Mesothelial cell of epicardium (in vitro differentiated cells): ENCODE data around the gene HSPBAP1. TPM values are rescaled to one million over a fixed set of nuclear protein-coding genes. Genes with fewer than 3 reads are reported as not detected.
"Not testable (repeated sequence)": the region's sequence is repeated elsewhere in the genome, so short reads cannot be mapped to it uniquely, and the experiment has no call there.

ENCODE experiments used
- DNase-seq, 2 experiments: peaks; one replicate each; pipeline ENCODE4 v3.0.0; 2021; ENCODE audit warnings: low spot score in 2 of 2; ENCODE audit not compliant: unreplicated experiment in 2 of 2
- H3K27ac Mint-ChIP-seq: 2 replicates; pipeline ENCODE4 v1.8.0; 2021; ENCODE audit warnings: mixed read lengths
- H3K27me3 Mint-ChIP-seq: 2 replicates; pipeline ENCODE4 v1.8.0; 2021; ENCODE audit warnings: low read depth, mixed read lengths
- H3K36me3 Mint-ChIP-seq: 2 replicates; pipeline ENCODE4 v1.8.0; 2021; ENCODE audit warnings: mixed read lengths
- H3K4me1 Mint-ChIP-seq: 2 replicates; pipeline ENCODE4 v1.8.0; 2021; ENCODE audit warnings: mixed read lengths
- H3K4me3 Mint-ChIP-seq: 2 replicates; pipeline ENCODE4 v1.8.0; 2021; ENCODE audit warnings: mild to moderate bottlenecking, moderate library complexity, mixed read lengths
- H3K9me3 Mint-ChIP-seq: 2 replicates; pipeline ENCODE4 v1.8.0; 2021; ENCODE audit warnings: mixed read lengths
- CTCF ChIP-seq: fragments of 200-600 bp; sonication (generic); IDR thresholded peaks from one replicate; pipeline ENCODE4 v1.5.0; 2021; ENCODE audit warnings: antibody characterized with exemption; ENCODE audit not compliant: unreplicated experiment
- total RNA-seq: library from RNA; stranded (reverse); gene quantifications from 3 replicates; pipeline ENCODE4 v1.2.1, GENCODE V29; 2021

Gene HSPBAP1
- total RNA-seq, 1 donor from 2014 or later: 11.3 TPM

GRCh38 chr3:122725106-122725505 is 68.5 kb downstream of the HSPBAP1 start:
- no peak for DNase-seq
- TF ChIP-seq CTCF: no peak
- H3K4me1 Mint-ChIP-seq: no peaks in the 10 kb centered on the region
- H3K4me3 Mint-ChIP-seq: no peak overlapping the region
- H3K27ac Mint-ChIP-seq: no peak overlapping the region
- no peaks in the 10 kb centered on the region for H3K27me3 Mint-ChIP-seq
- peaks cover 72% of the 10 kb centered on the region for H3K36me3 Mint-ChIP-seq
- peaks cover 26% of the 10 kb centered on the region for H3K9me3 Mint-ChIP-seq

- DNase-seq: no peak
- Mint-ChIP-seq H3K36me3 (peaks cover 59% of the 10 kb centered on the region), H3K9me3 (peaks cover 10% of the 10 kb centered on the region)
Observed at GRCh38 chr3:122719273-122719921, 74.2 kb downstream of the HSPBAP1 start.

GRCh38 chr3:122716667-122717066 is 77.0 kb downstream of the HSPBAP1 start:
- H3K27ac Mint-ChIP-seq: no peak overlapping the region
- no peak for DNase-seq
- H3K27me3 Mint-ChIP-seq: no peaks in the 10 kb centered on the region
- no peak overlapping the region for H3K4me3 Mint-ChIP-seq
- H3K36me3 Mint-ChIP-seq: peaks cover 52% of the 10 kb centered on the region
- no peaks in the 10 kb centered on the region for H3K4me1 Mint-ChIP-seq
- no peaks in the 10 kb centered on the region for H3K9me3 Mint-ChIP-seq
- no peak for TF ChIP-seq CTCF

More at GRCh38 chr3:122719273-122719921, 74.2 kb downstream of the HSPBAP1 start:
- TF ChIP-seq CTCF: no peak
- no peak overlapping the region for H3K27ac Mint-ChIP-seq
- H3K27me3 Mint-ChIP-seq: no peaks in the 10 kb centered on the region
- H3K4me3 Mint-ChIP-seq: no peak overlapping the region
- no peaks in the 10 kb centered on the region for H3K4me1 Mint-ChIP-seq

- no peak overlapping the region for H3K27ac Mint-ChIP-seq
- no peak for DNase-seq
- TF ChIP-seq CTCF: no peak
- no peaks in the 10 kb centered on the region for H3K27me3 Mint-ChIP-seq
- peaks cover 62% of the 10 kb centered on the region for H3K36me3 Mint-ChIP-seq
- H3K9me3 Mint-ChIP-seq: peaks cover 16% of the 10 kb centered on the region
- no peak overlapping the region for H3K4me3 Mint-ChIP-seq
- no peaks in the 10 kb centered on the region for H3K4me1 Mint-ChIP-seq
Observed at GRCh38 chr3:122714273-122714672, 79.4 kb downstream of the HSPBAP1 start.

- peaks cover 16% of the 10 kb centered on the region for H3K9me3 Mint-ChIP-seq
- DNase-seq, H3K4me1 Mint-ChIP-seq, H3K27me3 Mint-ChIP-seq, H3K4me3 Mint-ChIP-seq, H3K27ac Mint-ChIP-seq: not testable (repeated sequence)
- peaks cover 59% of the 10 kb centered on the region for H3K36me3 Mint-ChIP-seq
Observed at GRCh38 chr3:122710616-122711251, 82.9 kb downstream of the HSPBAP1 start.

- H3K36me3 Mint-ChIP-seq: peaks cover 49% of the 10 kb centered on the region
- H3K9me3 Mint-ChIP-seq: peaks cover 11% of the 10 kb centered on the region
- H3K27me3 Mint-ChIP-seq: no peaks in the 10 kb centered on the region
- no peak overlapping the region for H3K4me3 Mint-ChIP-seq
- DNase-seq: no peak
- no peak overlapping the region for H3K27ac Mint-ChIP-seq
- H3K4me1 Mint-ChIP-seq: no peaks in the 10 kb centered on the region
- no peak for TF ChIP-seq CTCF
Observed at GRCh38 chr3:122705379-122705778, 88.3 kb downstream of the HSPBAP1 start.
